ENCODE measurements around the gene RALGPS1.

RALGPS1 gene

DNA sequence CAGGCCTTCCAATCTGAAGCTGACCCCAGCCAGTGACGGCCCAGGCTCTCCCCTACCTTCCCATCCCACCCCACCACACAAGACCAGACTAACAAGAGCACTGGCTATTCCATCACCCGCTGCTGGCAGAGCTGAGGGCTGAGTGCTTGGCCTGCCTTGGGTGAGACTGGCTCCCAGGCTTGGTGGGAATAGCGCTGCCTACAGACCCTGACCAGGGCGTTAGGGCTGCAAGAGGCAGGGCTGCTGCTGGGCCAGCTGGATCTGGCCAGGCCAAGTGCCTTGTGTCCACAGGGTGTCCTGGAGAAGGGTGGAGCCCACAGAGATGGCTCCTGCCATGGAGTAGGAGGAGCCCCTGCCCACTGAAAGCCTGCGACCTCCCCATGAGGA lies 239.4 kb downstream of the RALGPS1 start:
- no peak for TF ChIP-seq ZNF155 (tag by site-specific recombination; IDR thresholded peaks at IDR 0.05)
- TF ChIP-seq ZNF544 (tag by site-specific recombination; IDR thresholded peaks at IDR 0.05), result no peak
- TF ChIP-seq ZNF174 (tag by site-specific recombination; IDR thresholded peaks at IDR 0.05), result no peak
- TF ChIP-seq, protein P1, sequence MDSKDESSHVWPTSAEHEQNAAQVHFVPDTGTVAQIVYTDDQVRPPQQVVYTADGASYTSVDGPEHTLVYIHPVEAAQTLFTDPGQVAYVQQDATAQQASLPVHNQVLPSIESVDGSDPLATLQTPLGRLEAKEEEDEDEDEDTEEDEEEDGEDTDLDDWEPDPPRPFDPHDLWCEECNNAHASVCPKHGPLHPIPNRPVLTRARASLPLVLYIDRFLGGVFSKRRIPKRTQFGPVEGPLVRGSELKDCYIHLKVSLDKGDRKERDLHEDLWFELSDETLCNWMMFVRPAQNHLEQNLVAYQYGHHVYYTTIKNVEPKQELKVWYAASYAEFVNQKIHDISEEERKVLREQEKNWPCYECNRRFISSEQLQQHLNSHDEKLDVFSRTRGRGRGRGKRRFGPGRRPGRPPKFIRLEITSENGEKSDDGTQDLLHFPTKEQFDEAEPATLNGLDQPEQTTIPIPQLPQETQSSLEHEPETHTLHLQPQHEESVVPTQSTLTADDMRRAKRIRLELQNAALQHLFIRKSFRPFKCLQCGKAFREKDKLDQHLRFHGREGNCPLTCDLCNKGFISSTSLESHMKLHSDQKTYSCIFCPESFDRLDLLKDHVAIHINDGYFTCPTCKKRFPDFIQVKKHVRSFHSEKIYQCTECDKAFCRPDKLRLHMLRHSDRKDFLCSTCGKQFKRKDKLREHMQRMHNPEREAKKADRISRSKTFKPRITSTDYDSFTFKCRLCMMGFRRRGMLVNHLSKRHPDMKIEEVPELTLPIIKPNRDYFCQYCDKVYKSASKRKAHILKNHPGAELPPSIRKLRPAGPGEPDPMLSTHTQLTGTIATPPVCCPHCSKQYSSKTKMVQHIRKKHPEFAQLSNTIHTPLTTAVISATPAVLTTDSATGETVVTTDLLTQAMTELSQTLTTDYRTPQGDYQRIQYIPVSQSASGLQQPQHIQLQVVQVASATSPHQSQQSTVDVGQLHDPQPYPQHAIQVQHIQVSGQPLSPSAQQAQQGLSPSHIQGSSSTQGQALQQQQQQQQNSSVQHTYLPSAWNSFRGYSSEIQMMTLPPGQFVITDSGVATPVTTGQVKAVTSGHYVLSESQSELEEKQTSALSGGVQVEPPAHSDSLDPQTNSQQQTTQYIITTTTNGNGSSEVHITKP (tag by site-specific recombination; IDR thresholded peaks at IDR 0.05), result no peak
- ChIA-PET CTCF (interaction anchor here (0.8 kb wide), 1 partner anchor 167 kb away, joined by 3 read pairs; no protein-coding TSS in a partner anchor), POLR2A (no interaction called here)
- no peak overlapping the region for H3K27ac ChIP-seq (ENCODE audit: extremely low read depth, low read depth, low read length)
- H3K9me3 ChIP-seq (ENCODE audit: control insufficient read depth, insufficient read depth, low read depth, low read length), result no peaks in the 10 kb centered on the region
- no peak overlapping the region for H3K4me3 ChIP-seq (ENCODE audit: low read depth, low read length)
- no peaks in the 10 kb centered on the region for H3K36me3 ChIP-seq (ENCODE audit: control insufficient read depth in 2 of 2, insufficient read depth in 1 of 2, low read length in 2 of 2)
- no peaks in the 10 kb centered on the region for H3K4me1 ChIP-seq (ENCODE audit: control insufficient read depth, insufficient read depth, low read length)

DNA sequence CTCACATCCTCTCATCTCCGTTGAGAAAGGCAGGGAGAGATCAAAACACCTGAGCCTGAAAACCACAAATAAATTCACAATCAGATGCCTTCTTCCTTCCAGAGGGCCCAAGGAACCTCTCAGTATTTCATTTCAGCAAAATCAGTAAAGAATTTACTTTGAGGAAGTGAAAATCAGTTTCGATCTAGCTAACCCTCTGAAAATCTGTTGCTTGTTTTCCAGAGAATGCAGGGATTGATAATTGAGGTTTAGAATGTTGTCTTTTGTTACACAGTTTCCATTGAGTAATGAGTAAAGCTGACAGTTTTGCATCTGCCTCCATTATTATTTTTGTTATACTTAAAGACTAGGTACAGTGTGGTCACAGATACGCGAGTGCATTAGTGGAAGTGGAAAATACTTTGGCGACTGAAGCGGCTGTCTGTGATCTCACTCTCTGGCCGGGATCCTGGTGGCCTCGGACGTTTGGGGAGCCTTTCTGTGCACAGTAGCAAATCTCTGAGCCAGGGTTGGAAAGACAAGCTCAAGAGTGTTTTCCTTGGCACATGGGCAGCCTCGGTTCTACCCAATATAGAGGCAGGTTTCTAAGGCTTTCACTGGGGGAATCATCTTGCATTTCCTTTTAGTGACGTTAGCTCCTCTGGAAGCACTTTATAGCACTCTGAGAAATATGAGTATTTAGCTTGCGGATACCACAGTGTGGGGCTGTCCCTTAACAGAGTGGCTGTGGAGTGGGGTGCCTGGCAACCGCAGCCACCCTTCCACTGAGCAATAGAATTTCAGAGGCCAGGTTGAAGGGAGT lies 240.0 kb downstream of the RALGPS1 start:
- Histone ChIP-seq H3K36me3 (ENCODE audit: control insufficient read depth in 2 of 2, insufficient read depth in 1 of 2, low read length in 2 of 2) (no peaks in the 10 kb centered on the region), H3K4me1 (ENCODE audit: control insufficient read depth, insufficient read depth, low read length) (no peaks in the 10 kb centered on the region), H3K9me3 (ENCODE audit: control insufficient read depth, insufficient read depth, low read depth, low read length) (no peaks in the 10 kb centered on the region), H3K4me3 (ENCODE audit: low read depth, low read length) (no peak overlapping the region), H3K27ac (ENCODE audit: extremely low read depth, low read depth, low read length) (no peak overlapping the region)
- ChIA-PET POLR2A (no interaction called here), CTCF (interaction anchor here (0.8 kb wide), 1 partner anchor 168 kb away, joined by 3 read pairs; no protein-coding TSS in a partner anchor)
- 0 out of 2 replicates have a peak, but pooled peaks have one; percentile 46 for TF ChIP-seq ZNF10 (tag by site-specific recombination; IDR thresholded peaks at IDR 0.05)
- no peak for TF ChIP-seq ZNF830 (tag by site-specific recombination; IDR thresholded peaks at IDR 0.05; ENCODE audit: low read depth)
- TF ChIP-seq OSR2 (tag by site-specific recombination; IDR thresholded peaks at IDR 0.05), result peak; percentile 47; the same call in 1 of the 2 replicates

DNA sequence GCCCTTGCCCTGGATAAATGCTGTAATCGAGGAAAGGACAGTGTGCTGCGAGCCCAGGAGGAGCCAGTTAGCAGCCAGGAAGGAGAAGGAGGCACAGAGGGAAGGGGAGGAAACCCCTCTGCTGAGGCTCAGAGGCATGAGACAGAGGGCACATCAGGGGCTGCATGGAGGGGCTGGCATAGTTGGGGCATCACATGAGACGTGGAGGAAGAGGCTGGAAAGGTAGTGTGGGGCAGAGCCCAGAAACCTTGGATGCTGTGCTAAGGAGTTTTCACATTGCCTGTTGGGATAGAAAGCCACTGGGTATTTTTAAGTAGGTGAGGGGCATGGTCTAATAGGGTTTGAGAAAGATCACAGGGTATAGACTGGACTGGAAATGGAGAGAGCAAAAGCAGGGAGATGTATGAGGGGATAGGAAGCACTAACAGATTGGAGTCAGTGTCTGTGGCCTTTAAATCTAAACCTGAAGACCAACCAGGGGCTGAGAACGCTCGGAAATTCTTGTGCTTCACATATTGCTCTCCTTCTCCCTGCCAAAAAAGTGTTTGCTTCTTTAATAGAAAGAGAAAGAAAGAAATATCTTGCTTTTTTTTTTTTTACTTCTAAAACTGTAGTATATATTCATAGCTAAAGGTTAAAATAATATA lies 240.9 kb downstream of the RALGPS1 start:
- ChIA-PET CTCF (interaction anchor here (1.5 kb wide), 1 partner anchor 190 kb away, joined by 4 read pairs; no protein-coding TSS in a partner anchor), POLR2A (no interaction called here)
- H3K36me3 ChIP-seq (ENCODE audit: control insufficient read depth in 2 of 2, insufficient read depth in 1 of 2, low read length in 2 of 2), result no peaks in the 10 kb centered on the region
- H3K9me3 ChIP-seq (ENCODE audit: control insufficient read depth, insufficient read depth, low read depth, low read length), result no peaks in the 10 kb centered on the region
- no peak overlapping the region for H3K4me3 ChIP-seq (ENCODE audit: low read depth, low read length)
- TF ChIP-seq, protein P2, sequence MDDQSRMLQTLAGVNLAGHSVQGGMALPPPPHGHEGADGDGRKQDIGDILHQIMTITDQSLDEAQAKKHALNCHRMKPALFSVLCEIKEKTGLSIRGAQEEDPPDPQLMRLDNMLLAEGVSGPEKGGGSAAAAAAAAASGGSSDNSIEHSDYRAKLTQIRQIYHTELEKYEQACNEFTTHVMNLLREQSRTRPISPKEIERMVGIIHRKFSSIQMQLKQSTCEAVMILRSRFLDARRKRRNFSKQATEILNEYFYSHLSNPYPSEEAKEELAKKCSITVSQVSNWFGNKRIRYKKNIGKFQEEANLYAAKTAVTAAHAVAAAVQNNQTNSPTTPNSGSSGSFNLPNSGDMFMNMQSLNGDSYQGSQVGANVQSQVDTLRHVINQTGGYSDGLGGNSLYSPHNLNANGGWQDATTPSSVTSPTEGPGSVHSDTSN (CRISPR knock-in tag; IDR thresholded peaks at IDR 0.05), result no peak
- TF ChIP-seq ZNF221 (tag by site-specific recombination; IDR thresholded peaks at IDR 0.05; ENCODE audit: borderline replicate concordance) (no peak), ZNF585B (tag by site-specific recombination; IDR thresholded peaks at IDR 0.05) (no peak)
- TF ChIP-seq, protein P3, sequence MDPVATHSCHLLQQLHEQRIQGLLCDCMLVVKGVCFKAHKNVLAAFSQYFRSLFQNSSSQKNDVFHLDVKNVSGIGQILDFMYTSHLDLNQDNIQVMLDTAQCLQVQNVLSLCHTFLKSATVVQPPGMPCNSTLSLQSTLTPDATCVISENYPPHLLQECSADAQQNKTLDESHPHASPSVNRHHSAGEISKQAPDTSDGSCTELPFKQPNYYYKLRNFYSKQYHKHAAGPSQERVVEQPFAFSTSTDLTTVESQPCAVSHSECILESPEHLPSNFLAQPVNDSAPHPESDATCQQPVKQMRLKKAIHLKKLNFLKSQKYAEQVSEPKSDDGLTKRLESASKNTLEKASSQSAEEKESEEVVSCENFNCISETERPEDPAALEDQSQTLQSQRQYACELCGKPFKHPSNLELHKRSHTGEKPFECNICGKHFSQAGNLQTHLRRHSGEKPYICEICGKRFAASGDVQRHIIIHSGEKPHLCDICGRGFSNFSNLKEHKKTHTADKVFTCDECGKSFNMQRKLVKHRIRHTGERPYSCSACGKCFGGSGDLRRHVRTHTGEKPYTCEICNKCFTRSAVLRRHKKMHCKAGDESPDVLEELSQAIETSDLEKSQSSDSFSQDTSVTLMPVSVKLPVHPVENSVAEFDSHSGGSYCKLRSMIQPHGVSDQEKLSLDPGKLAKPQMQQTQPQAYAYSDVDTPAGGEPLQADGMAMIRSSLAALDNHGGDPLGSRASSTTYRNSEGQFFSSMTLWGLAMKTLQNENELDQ (tag by site-specific recombination; IDR thresholded peaks at IDR 0.05; ENCODE audit: low read depth), result no peak
- H3K27ac ChIP-seq (ENCODE audit: extremely low read depth, low read depth, low read length), result no peak overlapping the region
- H3K4me1 ChIP-seq (ENCODE audit: control insufficient read depth, insufficient read depth, low read length), result no peaks in the 10 kb centered on the region
